Neural progenitor cell (in vitro differentiated cells): ENCODE data around the gene PRICKLE2. TPM values are rescaled to one million over a fixed set of nuclear protein-coding genes. Genes with fewer than 3 reads are reported as not detected.

Experiments
- DNase-seq: peaks from one replicate; pipeline ENCODE4 v3.0.0-alpha.2; 2016; ENCODE audit warnings: low spot score
- H2AFZ ChIP-seq: fragments of 200-600 bp; sonication (generic); replicated peaks from 2 replicates; pipeline ENCODE4 v1.6.1; 2016; ENCODE audit warnings: antibody characterized with exemption
- H3F3A ChIP-seq: fragments of 200-600 bp; sonication (generic); 2 replicates; pipeline ENCODE4 v1.6.1; 2016; ENCODE audit warnings: antibody characterized with exemption, low read depth
- H3K27ac ChIP-seq: fragments of 200-600 bp; sonication (generic); 2 replicates; pipeline ENCODE4 v1.5.1; 2016; ENCODE audit warnings: mild to moderate bottlenecking
- H3K27me3 ChIP-seq: fragments of 200-600 bp; sonication (generic); 2 replicates; pipeline ENCODE4 v1.6.1; 2016; ENCODE audit warnings: mild to moderate bottlenecking, moderate library complexity
- H3K36me3 ChIP-seq: fragments of 200-600 bp; sonication (generic); 2 replicates; pipeline ENCODE4 v1.5.1; 2016
- H3K4me1 ChIP-seq: fragments of 200-600 bp; sonication (generic); 2 replicates; pipeline ENCODE4 v1.6.1; 2016; ENCODE audit warnings: mixed run types
- H3K4me2 ChIP-seq: fragments of 200-600 bp; sonication (generic); 2 replicates; pipeline ENCODE4 v1.6.1; 2016
- H3K4me3 ChIP-seq: fragments of 200-600 bp; sonication (generic); 2 replicates; pipeline ENCODE4 v1.5.1; 2016
- H3K79me2 ChIP-seq: fragments of 200-600 bp; sonication (generic); 2 replicates; pipeline ENCODE4 v1.6.1; 2016; ENCODE audit warnings: low read depth
- H3K9ac ChIP-seq: fragments of 200-600 bp; sonication (generic); 2 replicates; pipeline ENCODE4 v1.6.1; 2016
- H3K9me3 ChIP-seq: fragments of 200-600 bp; sonication (generic); 2 replicates; pipeline ENCODE4 v1.5.1; 2016; ENCODE audit warnings: low read depth
- H4K20me1 ChIP-seq: fragments of 200-600 bp; sonication (generic); 2 replicates; pipeline ENCODE4 v1.6.1; 2016; ENCODE audit warnings: low read depth
- H3K27ac Mint-ChIP-seq: 3 replicates; pipeline ENCODE4 v1.8.0; 2021; ENCODE audit warnings: mixed read lengths
- H3K27me3 Mint-ChIP-seq: 2 replicates; pipeline ENCODE4 v1.8.0; 2022; ENCODE audit warnings: low read depth, mild to moderate bottlenecking, inconsistent platforms, moderate library complexity, mixed read lengths; ENCODE audit not compliant: insufficient read depth
- H3K36me3 Mint-ChIP-seq: 3 replicates; pipeline ENCODE4 v1.8.0; 2021; ENCODE audit warnings: mixed read lengths
- H3K4me1 Mint-ChIP-seq: 3 replicates; pipeline ENCODE4 v1.8.0; 2021; ENCODE audit warnings: mixed read lengths
- H3K4me3 Mint-ChIP-seq: 3 replicates; pipeline ENCODE4 v1.8.0; 2021; ENCODE audit warnings: mild to moderate bottlenecking, moderate library complexity, mixed read lengths
- H3K9me3 Mint-ChIP-seq: 3 replicates; pipeline ENCODE4 v1.8.0; 2020; ENCODE audit warnings: mixed read lengths
- EZH2 ChIP-seq: fragments of 200-600 bp; sonication (generic); IDR thresholded peaks from 2 replicates; pipeline ENCODE4 v1.6.1; 2017; ENCODE audit warnings: antibody characterized with exemption, mild to moderate bottlenecking, moderate library complexity
- EZH2phosphoT487 ChIP-seq: fragments of 200-600 bp; sonication (generic); IDR thresholded peaks from 2 replicates; pipeline ENCODE4 v1.6.1; 2017; ENCODE audit warnings: antibody characterized with exemption
- total RNA-seq: library from RNA; depleted of rRNA; stranded (reverse); fragments of >200 nt; gene quantifications from 2 replicates; pipeline ENCODE4 v1.2.3, GENCODE V29; 2015; ENCODE audit warnings: low replicate concordance
- TF ChIP-seq, protein P1 (sequence below): fragments of 200-600 bp; sonication (generic); IDR thresholded peaks from 2 replicates; pipeline ENCODE4 v1.5.1; 2017; ENCODE audit warnings: antibody characterized with exemption, mild to moderate bottlenecking

Gene PRICKLE2
- total RNA-seq, 1 donor from 2014 or later = 11.5 TPM

DNA sequence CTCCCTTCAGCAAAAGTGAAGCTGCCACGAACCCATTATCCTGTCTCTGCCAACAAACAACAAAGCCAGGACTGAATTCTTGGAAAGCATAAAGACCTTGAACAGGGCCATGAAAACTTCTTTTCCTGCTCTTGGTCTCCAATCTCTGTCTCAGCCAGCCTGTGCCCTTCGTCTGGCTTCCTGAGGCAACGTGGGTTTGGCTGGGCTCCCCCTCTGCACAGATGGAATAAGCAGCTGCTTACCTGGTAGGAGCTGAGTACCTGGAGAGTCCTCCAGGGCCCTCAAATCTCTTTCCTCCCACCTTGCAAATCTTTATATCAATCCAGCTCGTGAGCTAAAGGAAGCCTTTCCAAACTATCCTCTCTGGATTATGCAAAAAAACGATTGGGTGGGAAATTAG is 104.4 kb downstream of the PRICKLE2 start:
- Histone ChIP-seq H3F3A (no peaks in the 10 kb centered on the region), H3K27ac (no peak overlapping the region), H3K9ac (no peak overlapping the region), H3K4me1 (no peaks in the 10 kb centered on the region), H3K9me3 (no peaks in the 10 kb centered on the region), H3K4me2 (no peak overlapping the region), H3K79me2 (no peaks in the 10 kb centered on the region), H3K4me3 (no peak overlapping the region), H4K20me1 (no peaks in the 10 kb centered on the region), H3K36me3 (no peaks in the 10 kb centered on the region), H2AFZ (no peak overlapping the region), H3K27me3 (no peaks in the 10 kb centered on the region)
- Mint-ChIP-seq H3K27me3 (no peaks in the 10 kb centered on the region), H3K27ac (peak overlapping the region; percentile 25), H3K36me3 (peaks cover 10% of the 10 kb centered on the region), H3K9me3 (peaks cover 14% of the 10 kb centered on the region), H3K4me1 (no peaks in the 10 kb centered on the region), H3K4me3 (no peak overlapping the region)
- TF ChIP-seq EZH2 = no peak
- TF ChIP-seq, protein P1, sequence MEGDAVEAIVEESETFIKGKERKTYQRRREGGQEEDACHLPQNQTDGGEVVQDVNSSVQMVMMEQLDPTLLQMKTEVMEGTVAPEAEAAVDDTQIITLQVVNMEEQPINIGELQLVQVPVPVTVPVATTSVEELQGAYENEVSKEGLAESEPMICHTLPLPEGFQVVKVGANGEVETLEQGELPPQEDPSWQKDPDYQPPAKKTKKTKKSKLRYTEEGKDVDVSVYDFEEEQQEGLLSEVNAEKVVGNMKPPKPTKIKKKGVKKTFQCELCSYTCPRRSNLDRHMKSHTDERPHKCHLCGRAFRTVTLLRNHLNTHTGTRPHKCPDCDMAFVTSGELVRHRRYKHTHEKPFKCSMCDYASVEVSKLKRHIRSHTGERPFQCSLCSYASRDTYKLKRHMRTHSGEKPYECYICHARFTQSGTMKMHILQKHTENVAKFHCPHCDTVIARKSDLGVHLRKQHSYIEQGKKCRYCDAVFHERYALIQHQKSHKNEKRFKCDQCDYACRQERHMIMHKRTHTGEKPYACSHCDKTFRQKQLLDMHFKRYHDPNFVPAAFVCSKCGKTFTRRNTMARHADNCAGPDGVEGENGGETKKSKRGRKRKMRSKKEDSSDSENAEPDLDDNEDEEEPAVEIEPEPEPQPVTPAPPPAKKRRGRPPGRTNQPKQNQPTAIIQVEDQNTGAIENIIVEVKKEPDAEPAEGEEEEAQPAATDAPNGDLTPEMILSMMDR = no peak
- no peak for TF ChIP-seq EZH2phosphoT487
- DNase-seq = no peak

DNA sequence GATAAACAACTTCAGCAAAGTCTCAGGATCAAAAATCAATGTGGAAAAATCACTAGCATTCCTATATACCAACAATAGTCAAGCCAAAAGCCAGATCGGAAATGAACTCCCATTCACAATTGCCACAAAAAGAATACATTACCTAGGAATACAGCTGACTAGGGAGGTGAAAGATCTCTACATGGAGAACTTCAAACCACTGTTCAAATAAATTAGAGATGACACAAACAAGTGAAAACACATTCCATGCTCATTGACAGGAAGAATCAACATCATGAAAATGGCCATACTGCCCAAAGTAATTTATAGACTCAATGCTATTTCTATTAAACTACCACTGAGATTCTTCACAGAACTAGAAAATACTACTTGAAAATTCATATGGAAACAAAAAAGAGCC is 107.8 kb downstream of the PRICKLE2 start:
- peaks cover 28% of the 10 kb centered on the region for H3K9me3 Mint-ChIP-seq
- Histone ChIP-seq H3K27me3 (no peaks in the 10 kb centered on the region), H3K9me3 (no peaks in the 10 kb centered on the region), H3K4me2 (no peak overlapping the region), H3K4me1 (no peaks in the 10 kb centered on the region), H3K4me3 (no peak overlapping the region), H3K27ac (no peak overlapping the region), H3F3A (no peaks in the 10 kb centered on the region), H3K36me3 (no peaks in the 10 kb centered on the region), H3K9ac (no peak overlapping the region), H2AFZ (no peak overlapping the region), H4K20me1 (no peaks in the 10 kb centered on the region), H3K79me2 (no peaks in the 10 kb centered on the region)
- H3K36me3 Mint-ChIP-seq = peaks cover 2% of the 10 kb centered on the region
- H3K27ac Mint-ChIP-seq = no peak overlapping the region
- peaks cover 4% of the 10 kb centered on the region for H3K27me3 Mint-ChIP-seq
- DNase-seq = no peak
- H3K4me3 Mint-ChIP-seq = no peak overlapping the region
- no peaks in the 10 kb centered on the region for H3K4me1 Mint-ChIP-seq
- TF ChIP-seq, protein P1 = no peak
- no peak for TF ChIP-seq EZH2
- no peak for TF ChIP-seq EZH2phosphoT487

DNA sequence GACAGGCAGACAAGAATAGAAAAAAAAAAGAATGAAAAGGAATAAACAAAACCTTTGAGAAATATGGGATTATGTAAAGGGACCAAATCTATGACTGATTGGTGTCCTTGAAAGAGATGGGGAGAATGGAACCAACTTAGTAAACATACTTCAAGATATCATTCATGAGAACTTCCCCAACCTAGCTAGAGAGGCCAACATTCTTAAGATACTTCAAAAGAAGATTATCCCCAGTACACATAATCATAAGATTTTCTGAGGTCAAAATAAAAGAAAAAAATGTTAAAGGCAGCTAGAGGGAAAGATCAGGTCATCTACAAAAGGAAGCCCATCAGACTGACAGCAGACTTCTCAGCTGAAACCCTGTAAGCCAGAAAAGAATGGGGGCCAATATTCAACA is 110.6 kb downstream of the PRICKLE2 start:
- peaks cover 6% of the 10 kb centered on the region for H3F3A ChIP-seq
- H3K4me3 Mint-ChIP-seq = no peak overlapping the region
- H3K79me2 ChIP-seq = no peaks in the 10 kb centered on the region
- no peaks in the 10 kb centered on the region for H3K9me3 ChIP-seq
- H3K27me3 ChIP-seq = no peaks in the 10 kb centered on the region
- peaks cover 13% of the 10 kb centered on the region for H3K4me1 Mint-ChIP-seq
- peaks cover 9% of the 10 kb centered on the region for H3K4me1 ChIP-seq
- H3K27ac ChIP-seq = no peak overlapping the region
- H3K9me3 Mint-ChIP-seq = peaks cover 28% of the 10 kb centered on the region
- H4K20me1 ChIP-seq = peaks cover 1% of the 10 kb centered on the region
- H2AFZ ChIP-seq = no peak overlapping the region
- no peak overlapping the region for H3K4me3 ChIP-seq
- no peak overlapping the region for H3K9ac ChIP-seq
- DNase-seq = no peak
- peaks cover 8% of the 10 kb centered on the region for H3K27me3 Mint-ChIP-seq
- TF ChIP-seq EZH2phosphoT487 = no peak
- TF ChIP-seq, protein P1 = no peak
- no peak for TF ChIP-seq EZH2
- H3K36me3 ChIP-seq = no peaks in the 10 kb centered on the region
- peaks cover 2% of the 10 kb centered on the region for H3K36me3 Mint-ChIP-seq
- H3K4me2 ChIP-seq = no peak overlapping the region
- no peak overlapping the region for H3K27ac Mint-ChIP-seq
